K562 (cell line): Measurements from ENCODE around the gene DNAJB6. TPM values are rescaled to one million over a fixed set of nuclear protein-coding genes. Genes with fewer than 3 reads are reported as not detected.

ENCODE experiments used
- ATAC-seq: fragments of 200-7000 bp; cut with Tn5 transposase; 3 replicates; pipeline ENCODE4 v1.9.1; 2020; ENCODE audit warnings: moderate library complexity
- BruUV-seq: library from RNA; stranded (reverse); fragments of 400-500 nt; replicated peaks from 2 replicates; lab custom pipeline; 2021; lab: Mats Ljungman, UMichigan
- CTCF ChIA-PET: fragments of 300-600 bp; formaldehyde crosslinking; extraction: SDS; loops from one replicate; lab custom pipeline; 2021; ENCODE audit warnings: low intra/inter-chr PET ratio; lab: Yijun Ruan, JAX
- POLR2A ChIA-PET: fragments of 300-600, 350-650 bp; sonication (Branson Sonifier 250); formaldehyde crosslinking; extraction: SDS; loops from one replicate; lab custom pipeline; 2021; ENCODE audit warnings: antibody characterized with exemption, inconsistent platforms; lab: Yijun Ruan, JAX
- DNase-seq, 4 experiments: peaks; one replicate each; pipeline versions ENCODE4 v3.0.0 to v3.0.0-alpha.2; 2011 to 2018; ENCODE audit warnings: low spot score in 3 of 4, mixed read lengths in 3 of 4; ENCODE audit errors: extremely low read depth in 1 of 4
- FAIRE-seq: peaks from 2 replicates; lab custom pipeline; 2011; peaks lifted over from hg19 to GRCh38; lab: Jason Lieb, UNC
- H2AFZ ChIP-seq: 2 replicates; pipeline ENCODE4 v1.6.0; 2011; ENCODE audit warnings: low read depth, low read length, control low read depth, inconsistent platforms
- H3K27ac ChIP-seq: fragments of 200-600 bp; 3 replicates; pipeline ENCODE4 v1.8.0; 2011; ENCODE audit warnings: low read depth, mild to moderate bottlenecking, control low read depth, inconsistent platforms, low read length, moderate library complexity, mixed read lengths; ENCODE audit errors: extremely low read depth
- H3K27me3 ChIP-seq, 2 experiments: fragments of 300-600 bp in 1 of 2; 2 replicates in 1 of 2; 3 replicates in 1 of 2; pipeline versions ENCODE4 v1.6.0 to v1.8.0; 2011; ENCODE audit warnings: inconsistent platforms in 2 of 2, low read length in 2 of 2, mild to moderate bottlenecking in 1 of 2, mixed read lengths in 1 of 2, moderate library complexity in 1 of 2; ENCODE audit not compliant: control insufficient read depth in 2 of 2, insufficient read depth in 2 of 2
- H3K36me3 ChIP-seq: fragments of 300-600 bp; 3 replicates; pipeline ENCODE4 v1.8.0; 2011; ENCODE audit warnings: mild to moderate bottlenecking, low read length, inconsistent platforms; ENCODE audit not compliant: control insufficient read depth, insufficient read depth
- H3K4me1 ChIP-seq, 2 experiments: fragments of 200-600 bp in 1 of 2; replicated peaks in 1 of 2; 2 replicates in 1 of 2; 3 replicates in 1 of 2; pipeline versions ENCODE4 v1.5.1 to v1.8.0; 2011; ENCODE audit warnings: inconsistent platforms in 2 of 2, low read length in 2 of 2, mild to moderate bottlenecking in 1 of 2, mixed read lengths in 1 of 2, moderate library complexity in 1 of 2; ENCODE audit not compliant: control insufficient read depth in 2 of 2, insufficient read depth in 2 of 2
- H3K4me2 ChIP-seq: 2 replicates; pipeline ENCODE4 v1.6.1; 2011; ENCODE audit warnings: low read length, control low read depth, inconsistent platforms, mixed read lengths; ENCODE audit not compliant: insufficient read depth
- H3K4me3 ChIP-seq: fragments of 200-600 bp; sonication (generic), shearing (Covaris generic); 2 replicates; pipeline ENCODE4 v1.5.1; 2016; ENCODE audit warnings: control low read depth, inconsistent platforms
- H3K79me2 ChIP-seq: fragments of 200-600 bp; 3 replicates; pipeline ENCODE4 v1.8.0; 2011; ENCODE audit warnings: low read length, inconsistent platforms; ENCODE audit not compliant: control insufficient read depth, insufficient read depth
- H3K9ac ChIP-seq, 2 experiments: 2 replicates each; pipeline versions ENCODE4 v1.6.0 to v1.6.1; 2011; ENCODE audit warnings: low read depth in 2 of 2, low read length in 2 of 2, control low read depth in 1 of 2, inconsistent platforms in 1 of 2, mild to moderate bottlenecking in 1 of 2, mixed read lengths in 1 of 2; ENCODE audit not compliant: insufficient read depth in 1 of 2
- H3K9me1 ChIP-seq: one replicate; pipeline ENCODE4 v1.6.0; 2011; ENCODE audit warnings: inconsistent platforms, mild to moderate bottlenecking, low read length, moderate library complexity; ENCODE audit not compliant: control insufficient read depth, insufficient read depth
- H3K9me3 ChIP-seq: replicated peaks from 2 replicates; pipeline ENCODE4 v1.5.1; 2011; ENCODE audit warnings: low read depth, low read length, inconsistent platforms; ENCODE audit not compliant: control insufficient read depth, insufficient read depth
- H4K20me1 ChIP-seq: replicated peaks from 2 replicates; pipeline ENCODE4 v1.6.1; 2011; ENCODE audit warnings: low read length, inconsistent platforms, mixed read lengths; ENCODE audit not compliant: control insufficient read depth, insufficient read depth
- CTCFL ChIP-seq: IDR thresholded peaks from 2 replicates; pipeline ENCODE4 v1.6.1; 2011; ENCODE audit warnings: borderline replicate concordance, low read depth, mild to moderate bottlenecking, moderate library complexity, low read length; ENCODE audit not compliant: insufficient read depth, poor library complexity, severe bottlenecking
- E2F6 ChIP-seq, 2 experiments: IDR thresholded peaks; 2 replicates each; pipeline ENCODE4 v1.6.1; 2011; ENCODE audit warnings: borderline replicate concordance in 1 of 2, control low read depth in 1 of 2, low read depth in 1 of 2, low read length in 1 of 2, mild to moderate bottlenecking in 1 of 2, mixed read lengths in 1 of 2, moderate library complexity in 1 of 2; ENCODE audit not compliant: insufficient read depth in 1 of 2, insufficient read length in 1 of 2, poor library complexity in 1 of 2, severe bottlenecking in 1 of 2; ENCODE audit errors: extremely low read depth in 1 of 2
- WGBS: fragments of 100-300 bp; shearing (Covaris generic); methylation state at CpG from one replicate; pipeline ENCODE4 v1.1.6; 2016; ENCODE audit warnings: low coverage, mixed read lengths; ENCODE audit not compliant: insufficient coverage; ENCODE audit errors: missing lambda C conversion rate; 5-methylcytosine and 5-hydroxymethylcytosine counted together
- in situ Hi-C: fragments of 300-500 bp; cut with MboI; formaldehyde crosslinking; loops from 4 replicates; pipeline ENCODE4 v1.15.0; 2018; ENCODE audit warnings: inconsistent platforms, mixed read lengths
- intact Hi-C: fragments of 100-400 bp; cut with micrococcal nuclease; formaldehyde crosslinking; loops from 2 replicates; pipeline ENCODE4 v1.14.2; 2022
- polyA plus RNA-seq, 8 experiments: library from polyadenylated mRNA; depleted of rRNA in 4 of 8; stranded (reverse) in 5 of 8; unstranded in 3 of 8; fragments of >200 nt; fragmentation: Nextera tagmentation in 2 of 8; fragmentation: Illumina TruSeq in 1 of 8; extraction: Ambion mirVana in 2 of 8; extraction: Trizol in 1 of 8; gene quantifications; 2 replicates each; pipeline versions ENCODE4 v1.2.1 to v1.2.3, GENCODE V29; 2011 to 2014; ENCODE audit warnings: inconsistent platforms in 1 of 8, missing spikeins in 1 of 8
- total RNA-seq, 7 experiments: library from RNA; depleted of rRNA in 6 of 7; stranded (reverse); fragments of >200 nt in 6 of 7; fragmentation: Illumina TruSeq in 2 of 7; extraction: Trizol in 2 of 7; gene quantifications; 2 replicates each; pipeline versions ENCODE4 v1.2.1 to v1.2.3, GENCODE V29; 2011 to 2021; ENCODE audit warnings: low replicate concordance in 1 of 7

Gene DNAJB6
- total and polyA plus RNA-seq, 9 of the 15 experiments (the other 6 are each of a cell fraction or from before 2014, with no cell fraction given) = 84.5 to 158 (median 135) TPM

GRCh38 chr7:157438121-157439025 lies 101.6 kb downstream of the DNAJB6 start:
- Histone ChIP-seq H2AFZ (no peak overlapping the region), H3K9me3 (no peaks in the 10 kb centered on the region), H3K27ac (no peak overlapping the region), H3K9ac (no peak overlapping the region), H3K4me2 (no peak overlapping the region), H3K27me3 (peaks cover 24 to 65% of the 10 kb centered on the region in 2 experiments), H4K20me1 (no peaks in the 10 kb centered on the region; the same call in 1 of the 2 replicates), H3K9me1 (no peaks in the 10 kb centered on the region), H3K4me1 (peaks cover 0 to 11% of the 10 kb centered on the region in 2 experiments; a peak in 1 of 5 replicates), H3K36me3 (no peaks in the 10 kb centered on the region), H3K79me2 (no peaks in the 10 kb centered on the region), H3K4me3 (no peak overlapping the region)
- WGBS = 7% methylated on average over 18 of the region's 18 CpGs
- TF ChIP-seq E2F6 (IDR thresholded peaks at IDR 0.05; ENCODE audit: borderline replicate concordance in 1 of 2, extremely low read depth in 1 of 2, insufficient read depth in 1 of 2, insufficient read length in 1 of 2, low read depth in 1 of 2, low read length in 1 of 2, poor library complexity in 1 of 2, severe bottlenecking in 1 of 2) = peak in 1 of 2 experiments; percentile 42
- TF ChIP-seq CTCFL = no peak
- ChIA-PET POLR2A (interaction anchor here (0.9 kb wide), 1 partner anchor 12 kb away, joined by 4 read pairs; no protein-coding TSS in a partner anchor), CTCF (no interaction called here)
- DNase-seq (no peak), ATAC-seq (no peak), FAIRE-seq (no peak)
- intact Hi-C loops = loop anchor here (10.0 kb wide), 1 partner anchor 916 kb away; no protein-coding TSS in a partner anchor
- BruUV-seq = no TSS peak
- in situ Hi-C loops = no loop called here
